H1 (cell line): ENCODE measurements around the gene ADAMTS8. TPM values are rescaled to one million over a fixed set of nuclear protein-coding genes. Genes with fewer than 3 reads are reported as not detected.

Source experiments
- CTCF ChIA-PET: fragments of 300-600 bp; sonication (Branson Sonifier 250); formaldehyde crosslinking; loops from one replicate; lab custom pipeline; 2021; ENCODE audit not compliant: partially characterized antibody; lab: Charles Lee
- POLR2A ChIA-PET: fragments of 300-600 bp; sonication (Branson Sonifier 250); formaldehyde crosslinking; loops from one replicate; lab custom pipeline; 2021; ENCODE audit warnings: inconsistent platforms; ENCODE audit not compliant: partially characterized antibody; lab: Charles Lee
- DNase-seq, 2 experiments: peaks; one replicate each; pipeline versions ENCODE4 v3.0.0 to v3.0.0-alpha.2; 2010 to 2022; ENCODE audit warnings: low spot score in 2 of 2, low read depth in 1 of 2, mixed read lengths in 1 of 2
- FAIRE-seq: peaks from 2 replicates; lab custom pipeline; 2011; peaks lifted over from hg19 to GRCh38; lab: Jason Lieb, UNC
- H2AFZ ChIP-seq: 2 replicates; pipeline ENCODE4 v1.8.1; 2012; ENCODE audit warnings: low read length, inconsistent platforms
- H2AK5ac ChIP-seq: 2 replicates; pipeline ENCODE4 v1.6.1; 2013; ENCODE audit warnings: low read depth, low read length
- H2BK120ac ChIP-seq: replicated peaks from 2 replicates; pipeline ENCODE3; 2013; ENCODE audit warnings: low read depth, low read length, inconsistent platforms
- H2BK12ac ChIP-seq: 2 replicates; pipeline ENCODE4 v1.6.1; 2013; ENCODE audit warnings: low read depth, low read length
- H2BK15ac ChIP-seq: 2 replicates; pipeline ENCODE4 v1.6.1; 2013; ENCODE audit warnings: low read length
- H2BK20ac ChIP-seq: 2 replicates; pipeline ENCODE4 v1.6.1; 2013; ENCODE audit warnings: low read length
- H2BK5ac ChIP-seq: 2 replicates; pipeline ENCODE4 v1.6.1; 2013; ENCODE audit warnings: low read depth, low read length
- H3K14ac ChIP-seq: 2 replicates; pipeline ENCODE4 v1.6.1; 2013; ENCODE audit warnings: inconsistent platforms; ENCODE audit not compliant: insufficient read length
- H3K18ac ChIP-seq: 2 replicates; pipeline ENCODE4 v1.6.1; 2013; ENCODE audit warnings: low read length; ENCODE audit errors: extremely low read depth
- H3K23ac ChIP-seq: 2 replicates; pipeline ENCODE4 v1.6.1; 2013; ENCODE audit warnings: inconsistent platforms; ENCODE audit not compliant: insufficient read length
- H3K23me2 ChIP-seq: 2 replicates; pipeline ENCODE4 v1.6.1; 2013; ENCODE audit warnings: low read depth, low read length
- H3K27ac ChIP-seq: 2 replicates; pipeline ENCODE4 v1.6.1; 2011; ENCODE audit warnings: low read depth, low read length, inconsistent platforms
- H3K27me3 ChIP-seq, 4 experiments: replicated peaks in 1 of 4; 1 replicate in 1 of 4; 2 replicates in 3 of 4; pipeline versions ENCODE4 v1.6.1 to v1.8.1; 2011 to 2013; ENCODE audit warnings: low read length in 3 of 4, mild to moderate bottlenecking in 3 of 4, inconsistent platforms in 2 of 4, mixed read lengths in 2 of 4, moderate library complexity in 1 of 4; ENCODE audit not compliant: control insufficient read depth in 3 of 4, insufficient read depth in 3 of 4; ENCODE audit errors: extremely low read depth in 1 of 4
- H3K36me3 ChIP-seq, 4 experiments: 2 replicates each; pipeline versions ENCODE4 v1.6.1 to v1.8.1; 2011 to 2013; ENCODE audit warnings: mild to moderate bottlenecking in 4 of 4, low read length in 3 of 4, moderate library complexity in 2 of 4, control low read depth in 1 of 4, inconsistent platforms in 1 of 4; ENCODE audit not compliant: insufficient read depth in 4 of 4, control insufficient read depth in 2 of 4
- H3K4ac ChIP-seq: replicated peaks from 2 replicates; pipeline ENCODE3; 2013; ENCODE audit warnings: low read length, low read depth, mixed read lengths, inconsistent platforms; ENCODE audit not compliant: insufficient read length
- H3K4me1 ChIP-seq, 4 experiments: replicated peaks in 1 of 4; 1 replicate in 1 of 4; 2 replicates in 3 of 4; pipeline versions ENCODE4 v1.6.1 to v1.8.1; 2011 to 2013; ENCODE audit warnings: low read length in 3 of 4, inconsistent platforms in 2 of 4, mixed read lengths in 1 of 4; ENCODE audit not compliant: insufficient read depth in 4 of 4, control insufficient read depth in 3 of 4
- H3K4me2 ChIP-seq, 2 experiments: 2 replicates each; pipeline versions ENCODE4 v1.6.1 to v1.8.1; 2011 to 2013; ENCODE audit warnings: low read depth in 2 of 2, low read length in 2 of 2, control low read depth in 1 of 2, inconsistent platforms in 1 of 2, mild to moderate bottlenecking in 1 of 2; ENCODE audit not compliant: insufficient read depth in 1 of 2
- H3K4me3 ChIP-seq, 4 experiments: fragments of 200-600, 300-600 bp in 1 of 4; sonication (generic), shearing (Covaris generic), sonication (Bioruptor Twin) in 1 of 4; 2 replicates each; pipeline versions ENCODE4 v1.5.1 to v1.8.1; 2011 to 2016; ENCODE audit warnings: low read length in 4 of 4, low read depth in 3 of 4, control low read depth in 2 of 4, inconsistent platforms in 2 of 4, mild to moderate bottlenecking in 2 of 4, mixed read lengths in 1 of 4, moderate library complexity in 1 of 4; ENCODE audit not compliant: insufficient read depth in 2 of 4; ENCODE audit errors: extremely low read depth in 1 of 4
- H3K56ac ChIP-seq: replicated peaks from 2 replicates; pipeline ENCODE3; 2013; ENCODE audit warnings: low read depth, mild to moderate bottlenecking, mixed read lengths, low read length, inconsistent platforms; ENCODE audit not compliant: insufficient read length
- H3K79me1 ChIP-seq: 2 replicates; pipeline ENCODE4 v1.6.1; 2013; ENCODE audit warnings: low read depth, low read length, control low read depth
- H3K79me2 ChIP-seq, 2 experiments: 2 replicates each; pipeline versions ENCODE4 v1.6.1 to v1.8.1; 2012 to 2013; ENCODE audit warnings: low read length in 2 of 2, mild to moderate bottlenecking in 2 of 2, inconsistent platforms in 1 of 2; ENCODE audit not compliant: insufficient read depth in 2 of 2, control insufficient read depth in 1 of 2
- H3K9ac ChIP-seq, 4 experiments: replicated peaks in 1 of 4; 1 replicate in 1 of 4; 2 replicates in 3 of 4; pipeline versions ENCODE4 v1.6.1 to v1.8.1; 2011 to 2013; ENCODE audit warnings: low read depth in 3 of 4, low read length in 3 of 4, control low read depth in 2 of 4, mild to moderate bottlenecking in 2 of 4, moderate library complexity in 2 of 4, inconsistent platforms in 1 of 4; ENCODE audit errors: extremely low read depth in 1 of 4
- H3K9me3 ChIP-seq, 2 experiments: 2 replicates each; pipeline versions ENCODE4 v1.6.1 to v1.8.1; 2012 to 2013; ENCODE audit warnings: mild to moderate bottlenecking in 2 of 2, moderate library complexity in 2 of 2, control low read depth in 1 of 2, inconsistent platforms in 1 of 2, low read depth in 1 of 2, low read length in 1 of 2, mixed read lengths in 1 of 2; ENCODE audit not compliant: insufficient read depth in 2 of 2
- H4K20me1 ChIP-seq, 2 experiments: replicated peaks in 1 of 2; 2 replicates each; pipeline versions ENCODE3 to v1.8.1; 2011 to 2013; ENCODE audit warnings: inconsistent platforms in 2 of 2, low read length in 2 of 2, mild to moderate bottlenecking in 1 of 2; ENCODE audit not compliant: insufficient read depth in 2 of 2, control insufficient read depth in 1 of 2
- H4K5ac ChIP-seq: 2 replicates; pipeline ENCODE4 v1.6.1; 2013; ENCODE audit warnings: low read length, low read depth, mixed read lengths, inconsistent platforms; ENCODE audit not compliant: insufficient read length
- H4K8ac ChIP-seq: 2 replicates; pipeline ENCODE4 v1.8.0; 2013; ENCODE audit warnings: mild to moderate bottlenecking, moderate library complexity, low read length, inconsistent platforms; ENCODE audit not compliant: insufficient read depth; ENCODE audit errors: extremely low read depth
- H4K91ac ChIP-seq: replicated peaks from 2 replicates; pipeline ENCODE3; 2013; ENCODE audit warnings: low read length, mixed read lengths, inconsistent platforms; ENCODE audit not compliant: insufficient read length
- E2F6 ChIP-seq: IDR thresholded peaks from 2 replicates; pipeline ENCODE4 v1.6.1; 2012; ENCODE audit warnings: inconsistent platforms
- HDAC2 ChIP-seq, 2 experiments: fragments of 300-600 bp in 1 of 2; sonication (generic) in 1 of 2; IDR thresholded peaks; 2 replicates each; pipeline ENCODE4 v1.6.1; 2011 to 2012; ENCODE audit warnings: low read depth in 2 of 2, low read length in 2 of 2, mild to moderate bottlenecking in 2 of 2, moderate library complexity in 2 of 2, borderline replicate concordance in 1 of 2, inconsistent platforms in 1 of 2
- NANOG ChIP-seq: IDR thresholded peaks from 2 replicates; pipeline ENCODE4 v1.6.1; 2011; ENCODE audit warnings: low read length, low read depth, mild to moderate bottlenecking, inconsistent platforms; ENCODE audit not compliant: insufficient read depth, poor library complexity, severe bottlenecking
- NRF1 ChIP-seq: IDR thresholded peaks from 2 replicates; pipeline ENCODE4 v1.6.1; 2011; ENCODE audit warnings: mild to moderate bottlenecking, low read depth, low read length, improper control_type of control experiment
- SIN3A ChIP-seq, 2 experiments: IDR thresholded peaks in 1 of 2; conservative IDR thresholded peaks in 1 of 2; 2 replicates each; pipeline ENCODE4 v1.6.1; 2011 to 2012; ENCODE audit warnings: low read length in 2 of 2, improper control_type of control experiment in 1 of 2, low read depth in 1 of 2, mild to moderate bottlenecking in 1 of 2
- SIRT6 ChIP-seq: IDR thresholded peaks from one replicate; pipeline ENCODE4 v1.7.1; 2012; ENCODE audit warnings: low read length, inconsistent platforms
- SIX5 ChIP-seq: IDR thresholded peaks from 2 replicates; pipeline ENCODE4 v1.6.1; 2011; ENCODE audit warnings: mild to moderate bottlenecking, low read depth, low read length
- WGBS, 2 experiments: shearing (Covaris generic) in 1 of 2; methylation state at CpG; one replicate each; pipeline versions ENCODE4 v1.1.6 to v1.1.7; 2013 to 2015; ENCODE audit warnings: low lambda C conversion rate in 2 of 2, mixed read lengths in 2 of 2, inconsistent platforms in 1 of 2, low coverage in 1 of 2, missing lambda C conversion rate in 1 of 2; ENCODE audit not compliant: insufficient replicate concordance in 2 of 2, insufficient coverage in 1 of 2, insufficient read length in 1 of 2; ENCODE audit errors: extremely low coverage in 1 of 2, missing lambda C conversion rate in 1 of 2; 5-methylcytosine and 5-hydroxymethylcytosine counted together
- polyA plus RNA-seq, 7 experiments: library from polyadenylated mRNA; depleted of rRNA in 3 of 7; stranded (reverse) in 5 of 7; unstranded in 2 of 7; fragments of >200 nt in 5 of 7; fragments of 200-250 nt in 2 of 7; gene quantifications; 1 replicate in 5 of 7; 2 replicates in 1 of 7; 4 replicates in 1 of 7; pipeline versions ENCODE4 v1.2.1 to v1.2.3, GENCODE V29; 2011 to 2013; ENCODE audit warnings: missing spikeins in 2 of 7, mixed read lengths in 2 of 7
- total RNA-seq: library from RNA; stranded (reverse); fragmentation: NEBNext Ultra II Directional; extraction: Animal tissue kit (Norgen Biotek cat#: 25700); gene quantifications from 2 replicates; pipeline ENCODE4 v1.2.1, GENCODE V29; 2021

ADAMTS8 gene
- total and polyA plus RNA-seq, 2 of the 8 experiments (the other 6 are each of a cell fraction or from before 2014, with no cell fraction given), result 9.3 to 16.6 TPM

- Histone ChIP-seq H2BK120ac (no peak overlapping the region), H2AFZ (no peak overlapping the region), H3K4me1 (peaks cover 0 to 6% (median 1%) of the 10 kb centered on the region in 4 experiments; a peak in 3 of 7 replicates), H4K91ac (peak overlapping the region; percentile 44), H2BK12ac (no peak overlapping the region; the same call in 1 of the 2 replicates), H3K23ac (no peak overlapping the region), H4K5ac (no peak overlapping the region), H4K8ac (no peak overlapping the region), H3K56ac (no peak overlapping the region), H4K20me1 (no peaks in the 10 kb centered on the region), H3K36me3 (no peaks in the 10 kb centered on the region), H3K27ac (no peak overlapping the region), H3K14ac (no peak overlapping the region), H3K18ac (no peak overlapping the region), H3K4me2 (no peak overlapping the region), H3K4me3 (no peak overlapping the region), H3K9ac (no peak overlapping the region), H3K79me2 (no peaks in the 10 kb centered on the region), H2BK20ac (peak overlapping the region; percentile 64; the same call in 1 of the 2 replicates), H2AK5ac (no peak overlapping the region), H2BK5ac (no peak overlapping the region), H3K79me1 (no peaks in the 10 kb centered on the region), H3K27me3 (no peaks in the 10 kb centered on the region; a peak in 1 of 7 replicates), H2BK15ac (no peak overlapping the region; the same call in 1 of the 2 replicates), H3K4ac (no peak overlapping the region), H3K23me2 (no peaks in the 10 kb centered on the region), H3K9me3 (no peaks in the 10 kb centered on the region)
- WGBS, 2 experiments, result 80% methylated on average over 6 of the region's 6 CpGs; no CpG with 5 or more reads in 1 of the 2 experiments
- no peak for TF ChIP-seq E2F6
- TF ChIP-seq HDAC2 (IDR thresholded peaks at IDR 0.05; ENCODE audit: borderline replicate concordance in 1 of 2, low read depth in 2 of 2, low read length in 2 of 2), result no peak
- TF ChIP-seq SIRT6, result no peak
- no peak for TF ChIP-seq NRF1
- TF ChIP-seq SIN3A (conservative IDR thresholded peaks at IDR 0.05 in 1 of 2, IDR thresholded peaks at IDR 0.05 in 1 of 2; ENCODE audit: low read depth in 1 of 2, low read length in 2 of 2), result no peak
- TF ChIP-seq NANOG, result no peak
- no peak for TF ChIP-seq SIX5
- POLR2A ChIA-PET, result interaction anchor here (0.7 to 1.4 kb wide), 3 partner anchors 10 to 16 kb away, joined by 3 to 4 read pairs (median 3); no protein-coding TSS in a partner anchor
- CTCF ChIA-PET, result interaction anchor here (0.7 to 1.3 kb wide), 9 partner anchors 8 to 468 kb away, joined by 3 to 6 read pairs (median 4); partner anchors contain the start of gene ADAMTS8
- DNase-seq, result no peak
- FAIRE-seq, result no peak
Measured at GRCh38 chr11:130394615-130395014, 33.8 kb downstream of the ADAMTS8 start.
